NCI-H1417 treated with DMSO at 0.1 percent for 48 hours (cell line): ENCODE results near the gene CTNNB1.

Experiments used
- DNase-seq: peaks from one replicate; lab custom pipeline; 2025; lab: John Stamatoyannopoulos, UW

CTNNB1 gene

GRCh38 chr3:41198950-41199865 lies at the start of gene CTNNB1:
Gene CTNNB1 (plus strand): TSS chr3:41199505. CDS start chr3:41224069, 24,564 bp downstream.
- DNase-seq = no peak

- DNase-seq = no peak
Measured at GRCh38 chr3:41155834-41156233, 43.5 kb upstream of the CTNNB1 start.

GRCh38 chr3:41158947-41159346 lies 40.4 kb upstream of the CTNNB1 start:
- no peak for DNase-seq

- no peak for DNase-seq
Measured at GRCh38 chr3:41159588-41160189, 39.6 kb upstream of the CTNNB1 start.

GRCh38 chr3:41162541-41162940 lies 36.8 kb upstream of the CTNNB1 start:
- DNase-seq = no peak

GRCh38 chr3:41163006-41163405 lies 36.3 kb upstream of the CTNNB1 start:
- DNase-seq = no peak

GRCh38 chr3:41163421-41163820 lies 35.9 kb upstream of the CTNNB1 start:
- no peak for DNase-seq

- DNase-seq = no peak
Measured at GRCh38 chr3:41164777-41165176, 34.5 kb upstream of the CTNNB1 start.

GRCh38 chr3:41167722-41168497 lies 31.4 kb upstream of the CTNNB1 start:
- no peak for DNase-seq

GRCh38 chr3:41169023-41169422 lies 30.3 kb upstream of the CTNNB1 start:
- DNase-seq = no peak

GRCh38 chr3:41173926-41174885 lies 25.1 kb upstream of the CTNNB1 start:
- DNase-seq = no peak

GRCh38 chr3:41175365-41175764 lies 23.9 kb upstream of the CTNNB1 start:
- no peak for DNase-seq

- no peak for DNase-seq
Measured at GRCh38 chr3:41176596-41176995, 22.7 kb upstream of the CTNNB1 start.

- no peak for DNase-seq
Measured at GRCh38 chr3:41178576-41178975, 20.7 kb upstream of the CTNNB1 start.

- DNase-seq = no peak
Measured at GRCh38 chr3:41180396-41180795, 18.9 kb upstream of the CTNNB1 start.

- no peak for DNase-seq
Measured at GRCh38 chr3:41182504-41183059, 16.7 kb upstream of the CTNNB1 start.

- no peak for DNase-seq
Measured at GRCh38 chr3:41184394-41184793, 14.9 kb upstream of the CTNNB1 start.

GRCh38 chr3:41186297-41186696 lies 13.0 kb upstream of the CTNNB1 start:
- DNase-seq = no peak

- no peak for DNase-seq
Measured at GRCh38 chr3:41188306-41188705, 11.0 kb upstream of the CTNNB1 start.

GRCh38 chr3:41190509-41191284 lies 8.6 kb upstream of the CTNNB1 start:
- DNase-seq = no peak
